SIG-M5 treated with dmso at 0.1 percent for 504 hours (cell line): ENCODE results near the gene UBE2Q2.
"Not testable (repeated sequence)": the region's sequence is repeated elsewhere in the genome, so short reads cannot be mapped to it uniquely, and the experiment has no call there.

Experiments used
- DNase-seq: peaks from one replicate; lab custom pipeline; 2025; ENCODE audit not compliant: unreplicated experiment; lab: John Stamatoyannopoulos, UW

Gene UBE2Q2

DNA sequence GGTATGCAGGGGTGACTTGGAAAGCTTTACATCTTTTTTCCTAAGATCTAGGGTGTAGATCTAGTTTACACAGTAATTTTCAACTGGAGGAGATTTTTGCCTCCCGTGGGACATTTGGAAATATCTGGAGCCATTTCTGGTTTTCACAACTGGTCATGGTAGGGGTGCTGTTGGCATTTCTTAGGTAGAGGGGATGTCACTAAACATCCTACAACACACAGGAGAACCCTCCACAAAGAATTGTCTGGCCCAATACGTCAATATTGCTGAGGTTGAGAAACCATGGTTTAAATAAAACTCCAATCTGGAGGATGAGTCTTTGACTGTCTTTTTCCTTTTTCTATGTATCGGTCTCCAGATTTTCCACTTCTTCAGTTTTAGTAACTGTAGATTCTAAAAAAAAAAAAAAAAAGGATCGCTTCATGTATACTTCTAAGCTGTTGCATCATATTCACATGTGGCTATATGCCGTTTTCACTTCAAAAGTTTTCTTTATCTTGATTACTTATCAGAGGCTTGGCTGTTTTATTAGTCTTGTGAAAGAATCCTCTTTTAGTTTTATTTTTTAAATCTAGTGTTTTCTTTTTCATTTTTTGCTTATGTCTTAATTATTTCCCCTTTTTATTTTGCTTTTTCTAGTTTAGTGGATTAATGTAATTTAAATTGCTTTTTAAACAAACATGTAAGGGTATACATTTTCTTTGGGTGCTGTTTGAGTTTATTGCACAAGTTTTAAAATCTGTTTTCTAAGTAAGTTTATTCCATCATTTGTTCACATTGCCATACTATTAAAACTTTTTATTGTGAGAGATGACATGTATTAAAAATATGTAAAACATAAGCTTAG is 21.2 kb downstream of the UBE2Q2 start:
- DNase-seq = no peak

GRCh38 chr15:75866045-75866444 is 22.8 kb downstream of the UBE2Q2 start:
- not testable (repeated sequence) for DNase-seq

DNA sequence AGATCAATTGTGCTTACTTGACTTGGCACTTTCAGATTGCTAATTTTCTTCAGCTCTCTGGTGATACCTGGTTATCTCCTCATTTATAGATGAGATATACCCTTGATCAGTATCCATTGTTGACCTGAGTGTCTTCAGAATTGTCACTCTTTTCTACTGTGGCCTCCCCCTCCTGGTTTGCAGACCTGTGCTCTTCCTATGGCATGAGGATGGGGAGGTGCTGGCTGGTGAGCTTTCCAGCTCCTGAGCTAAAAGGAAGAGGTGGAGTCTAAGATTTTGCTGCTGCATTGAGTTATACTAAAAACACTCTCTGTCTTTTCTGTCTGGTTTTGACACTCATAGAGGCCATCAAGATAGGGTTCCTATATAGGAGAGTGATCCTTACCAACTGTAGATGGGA is 23.7 kb downstream of the UBE2Q2 start:
- DNase-seq = no peak

GRCh38 chr15:75867449-75867848 is 24.2 kb downstream of the UBE2Q2 start:
- no peak for DNase-seq

GRCh38 chr15:75868019-75868418 is 24.8 kb downstream of the UBE2Q2 start:
- DNase-seq = no peak

- no peak for DNase-seq
Measured at GRCh38 chr15:75869446-75869845, 26.2 kb downstream of the UBE2Q2 start.

GRCh38 chr15:75871589-75871988 is 28.3 kb downstream of the UBE2Q2 start:
- DNase-seq = not testable (repeated sequence)

- DNase-seq = no peak
Measured at GRCh38 chr15:75872403-75872990, 29.2 kb downstream of the UBE2Q2 start.

DNA sequence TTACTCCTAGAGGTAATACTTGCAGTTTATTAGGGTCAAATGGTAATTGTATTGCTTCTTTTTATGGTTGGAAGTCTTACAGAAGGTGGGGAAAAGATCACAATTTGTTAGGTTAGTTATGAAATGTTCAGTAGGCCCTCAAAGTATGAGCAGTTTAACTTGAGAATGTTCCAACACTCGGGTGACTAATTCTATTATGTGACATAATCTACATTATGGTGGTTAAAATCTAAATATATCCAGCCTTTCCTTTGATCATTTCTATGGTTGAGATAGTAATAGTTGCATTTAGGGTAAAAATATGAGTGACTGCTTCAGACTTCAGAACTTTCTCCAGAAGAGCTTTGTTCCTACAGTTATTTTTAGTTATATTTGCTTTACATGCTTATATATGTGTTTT is 40.8 kb downstream of the UBE2Q2 start:
- DNase-seq = no peak

DNA sequence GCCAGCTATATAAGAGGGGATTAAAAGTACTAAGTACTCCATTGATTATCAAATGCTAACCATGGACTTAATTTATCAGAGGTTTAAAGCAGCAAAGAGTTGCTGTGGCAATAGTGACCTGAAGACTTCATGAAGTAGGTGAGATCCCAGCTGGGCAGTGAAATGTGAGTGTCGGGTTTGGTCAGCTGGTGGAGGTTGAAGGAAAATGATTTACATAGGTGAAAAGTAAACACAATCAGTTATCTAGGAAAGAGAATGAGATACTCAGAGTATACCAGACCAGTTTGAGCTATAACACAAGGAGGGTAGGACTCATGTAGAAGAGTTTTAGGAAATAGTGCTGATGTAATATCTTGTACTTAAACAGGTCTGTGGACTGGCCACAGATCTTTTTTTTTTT is 43.9 kb downstream of the UBE2Q2 start:
- no peak for DNase-seq

GRCh38 chr15:75891895-75892294 is 48.6 kb downstream of the UBE2Q2 start:
- DNase-seq = peak; percentile 78

GRCh38 chr15:75895731-75896130 is 52.5 kb downstream of the UBE2Q2 start:
- DNase-seq = no peak

DNA sequence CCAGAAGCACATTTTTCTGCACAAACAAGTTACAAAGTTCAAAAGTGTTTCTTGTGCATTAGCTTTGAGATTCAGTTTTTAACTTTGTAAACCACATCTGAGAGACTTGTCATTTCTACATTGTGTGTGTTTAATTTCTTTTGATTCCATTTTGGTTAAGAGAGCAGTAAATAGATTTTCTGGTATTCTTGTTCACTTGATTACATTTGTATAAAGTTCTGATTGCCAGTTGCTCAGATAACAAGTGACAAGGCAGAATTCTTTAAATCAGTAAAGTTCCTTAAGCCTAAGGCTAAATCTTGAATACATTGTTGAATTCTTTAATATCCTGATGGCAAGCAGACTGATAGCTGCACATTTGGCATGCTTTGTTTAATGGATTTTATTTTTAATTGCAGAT is 57.3 kb downstream of the UBE2Q2 start:
- no peak for DNase-seq

DNA sequence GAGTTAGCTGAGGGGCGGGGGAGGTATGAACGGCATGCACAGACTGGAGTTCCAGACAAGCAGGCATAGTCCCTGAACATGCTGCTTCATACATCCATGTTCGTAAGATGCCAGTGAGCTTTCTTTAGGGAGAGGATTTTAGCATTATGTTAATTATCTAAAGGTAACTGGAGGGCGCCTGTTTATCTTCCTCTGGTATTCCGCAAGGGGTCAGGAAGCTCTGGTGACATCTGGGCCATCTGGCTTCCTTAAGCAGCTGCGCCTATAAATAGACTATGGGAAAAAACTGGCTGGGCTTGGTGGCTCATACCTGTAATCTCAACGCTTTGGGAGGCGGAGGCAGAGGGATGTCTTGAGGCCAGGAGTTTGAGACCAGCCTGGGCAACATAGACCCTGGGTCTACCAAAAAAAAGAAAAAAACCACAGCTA is 58.9 kb downstream of the UBE2Q2 start:
- no peak for DNase-seq

DNA sequence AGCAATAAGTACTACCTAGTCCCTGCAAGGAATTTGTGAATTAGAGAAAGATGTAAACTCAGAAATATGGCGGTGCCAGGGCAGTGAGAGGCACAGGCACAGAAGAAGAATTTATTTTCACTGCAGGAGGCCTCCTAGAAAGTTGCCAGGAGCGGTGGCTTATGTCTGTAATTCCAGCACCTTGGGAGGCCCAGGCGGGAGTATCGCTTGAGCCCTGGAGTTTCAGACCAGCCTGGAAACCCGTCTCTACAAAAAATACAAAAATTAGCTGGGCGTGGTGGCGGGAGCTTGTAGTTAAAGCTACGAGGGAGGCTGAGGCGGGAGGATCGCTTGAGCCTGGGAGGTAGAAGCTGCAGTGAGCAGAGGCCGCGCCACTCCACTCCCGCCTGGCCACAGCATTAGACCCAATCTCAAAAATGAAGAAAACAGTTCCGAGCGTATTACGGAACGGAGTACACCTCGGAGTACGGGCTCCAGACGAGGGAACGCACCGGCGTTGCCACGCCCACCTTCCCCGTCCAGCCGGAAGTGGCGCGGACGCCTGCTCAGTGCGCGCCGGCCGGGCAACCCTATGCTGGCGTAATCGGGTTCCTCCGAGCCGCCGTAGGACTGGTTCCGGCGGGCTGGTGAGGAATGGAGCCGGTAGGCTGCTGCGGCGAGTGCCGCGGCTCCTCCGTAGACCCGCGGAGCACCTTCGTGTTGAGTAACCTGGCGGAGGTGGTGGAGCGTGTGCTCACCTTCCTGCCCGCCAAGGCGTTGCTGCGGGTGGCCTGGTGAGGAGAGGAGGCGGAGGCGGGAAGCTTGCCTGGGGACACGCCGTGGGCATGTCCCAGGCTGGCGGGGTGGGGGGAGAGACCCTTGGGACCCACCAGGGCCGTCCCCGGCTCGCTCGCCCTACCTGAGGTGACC is 60.3 kb downstream of the UBE2Q2 start, which contains the start of gene FBXO22:
FBXO22 (plus strand) TSS at position 548 of the 909 bp plus-strand sequence; CDS start at position 634, 86 bp downstream.
- peak; percentile 87 for DNase-seq

DNA sequence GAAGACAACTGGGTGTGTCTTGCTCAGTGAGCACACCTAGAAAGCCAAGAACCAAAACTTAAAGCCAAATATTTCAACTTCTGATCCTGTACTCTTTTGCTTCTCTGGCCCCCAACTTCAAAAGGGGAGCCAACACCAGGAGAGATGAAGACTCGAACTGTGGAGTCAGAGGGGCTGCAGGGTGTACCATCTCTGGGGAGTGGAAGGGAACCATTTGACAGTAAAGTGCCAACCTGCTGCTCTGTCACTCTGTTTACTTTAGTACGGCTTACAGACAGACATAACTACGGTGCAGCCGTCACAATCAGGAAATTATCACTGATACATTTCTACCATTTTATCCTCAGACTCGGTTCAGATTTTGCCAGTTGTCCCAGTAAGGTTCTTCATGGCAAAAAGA is 62.0 kb downstream of the UBE2Q2 start:
- no peak for DNase-seq

GRCh38 chr15:75910355-75910754 is 67.1 kb downstream of the UBE2Q2 start:
- DNase-seq = not testable (repeated sequence)

DNA sequence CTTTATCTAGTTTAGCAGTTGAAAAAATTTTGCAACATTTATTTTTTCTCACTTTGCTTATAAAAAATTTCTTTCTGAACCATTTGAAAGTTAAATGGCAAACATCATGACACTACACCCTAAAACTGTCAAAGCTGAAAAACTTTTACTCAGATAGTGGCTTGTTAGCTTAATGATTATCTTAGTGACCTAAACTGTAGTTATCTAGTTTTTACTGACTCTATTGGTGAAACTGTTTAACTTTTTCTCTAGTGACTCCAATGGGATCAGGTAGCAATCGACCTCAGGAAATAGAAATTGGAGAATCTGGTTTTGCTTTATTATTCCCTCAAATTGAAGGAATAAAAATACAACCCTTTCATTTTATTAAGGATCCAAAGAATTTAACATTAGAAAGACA is 73.7 kb downstream of the UBE2Q2 start:
- DNase-seq = no peak

GRCh38 chr15:75918135-75918534 is 74.9 kb downstream of the UBE2Q2 start:
- DNase-seq = no peak

GRCh38 chr15:75920079-75920478 is 76.8 kb downstream of the UBE2Q2 start:
- DNase-seq = no peak
